Measurements from ENCODE around the gene PSEN2. TPM values are rescaled to one million over a fixed set of nuclear protein-coding genes. Genes with fewer than 3 reads are reported as not detected.

Gene PSEN2
- total RNA-seq (10 to 100 TPM; 24.5 to 57.0 (median 38.3) TPM), polyA plus RNA-seq (10 to 100 TPM in 1 of 3 donors, 1 to 10 TPM in 2; 6.3 to 16.7 (median 8.9) TPM)
- long read RNA-seq, donor 1, partial matches to known transcripts: 0 of 1 reads
- long read RNA-seq, donor 1, other reads (novel, unspliced or antisense): 0 of 1 reads
- long read RNA-seq, donor 2: 0 reads

DNA sequence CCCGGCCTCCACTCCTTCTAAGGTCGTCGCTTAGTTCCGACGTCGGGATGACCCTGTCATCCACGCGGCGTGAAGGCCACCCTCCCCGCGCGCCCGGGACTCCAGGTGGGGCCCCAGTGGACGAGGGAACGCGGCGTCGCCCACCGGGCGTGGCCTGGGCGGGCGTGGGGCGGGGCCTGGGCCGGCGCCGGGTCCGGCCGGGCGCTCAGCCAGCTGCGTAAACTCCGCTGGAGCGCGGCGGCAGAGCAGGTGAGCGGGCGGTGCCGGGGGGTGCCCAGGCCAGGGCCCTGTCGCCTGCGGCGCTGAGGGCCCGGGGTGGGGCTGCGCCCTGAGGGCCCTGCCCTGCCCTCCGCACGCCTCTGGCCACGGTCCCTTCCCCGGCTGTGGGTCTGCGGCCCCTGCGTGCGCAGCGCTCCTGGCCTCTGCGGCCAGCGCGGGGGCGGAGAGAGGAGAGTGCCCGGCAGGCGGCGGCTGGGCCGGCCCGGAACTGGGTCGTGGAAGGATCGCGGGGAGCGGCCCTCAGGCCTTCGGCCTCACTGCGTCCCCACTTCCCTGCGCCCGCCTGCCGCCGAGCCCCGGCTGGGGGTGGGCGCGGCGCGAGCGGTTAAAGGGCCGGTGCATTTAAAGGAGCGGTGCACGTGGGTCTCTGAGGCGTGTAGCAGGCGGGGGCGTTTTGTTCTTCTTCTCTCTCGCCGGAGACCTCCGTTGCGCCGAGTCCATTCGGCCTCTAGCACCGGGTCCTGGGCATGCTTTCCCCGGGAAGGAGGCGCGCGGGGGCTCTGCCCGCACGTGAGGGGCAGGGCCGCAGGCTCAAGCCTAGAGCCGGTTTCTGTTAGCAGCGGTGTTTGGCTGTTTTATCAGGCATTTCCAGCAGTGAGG, at the start of gene PSEN2:
Gene PSEN2 (plus strand): TSS at position 216 of the 879 bp plus-strand sequence. CDS start 11,292 bp downstream, outside the sequence.
- Histone ChIP-seq H3K4me3 (peak within 1 kb of the TSS; percentile 58 to 91 (median 82)), H3K9me3 (no peaks in the 10 kb centered on the region), H3K36me3 (peaks cover 0 to 5% (median 0%) of the 10 kb centered on the region in 6 donors), H3K27me3 (replicated peaks in 1 of 7) (peaks cover 0 to 11% (median 0%) of the 10 kb centered on the region in 7 donors), H3K4me1 (peaks cover 7 to 59% (median 40%) of the 10 kb centered on the region in 6 donors), H3K27ac (peak within 1 kb of the TSS; percentile 61 to 87 (median 78))
- intact Hi-C loops (cut with DNase I; ENCODE audit: low total_unique reads): no loop called here
- TF ChIP-seq, protein P1, sequence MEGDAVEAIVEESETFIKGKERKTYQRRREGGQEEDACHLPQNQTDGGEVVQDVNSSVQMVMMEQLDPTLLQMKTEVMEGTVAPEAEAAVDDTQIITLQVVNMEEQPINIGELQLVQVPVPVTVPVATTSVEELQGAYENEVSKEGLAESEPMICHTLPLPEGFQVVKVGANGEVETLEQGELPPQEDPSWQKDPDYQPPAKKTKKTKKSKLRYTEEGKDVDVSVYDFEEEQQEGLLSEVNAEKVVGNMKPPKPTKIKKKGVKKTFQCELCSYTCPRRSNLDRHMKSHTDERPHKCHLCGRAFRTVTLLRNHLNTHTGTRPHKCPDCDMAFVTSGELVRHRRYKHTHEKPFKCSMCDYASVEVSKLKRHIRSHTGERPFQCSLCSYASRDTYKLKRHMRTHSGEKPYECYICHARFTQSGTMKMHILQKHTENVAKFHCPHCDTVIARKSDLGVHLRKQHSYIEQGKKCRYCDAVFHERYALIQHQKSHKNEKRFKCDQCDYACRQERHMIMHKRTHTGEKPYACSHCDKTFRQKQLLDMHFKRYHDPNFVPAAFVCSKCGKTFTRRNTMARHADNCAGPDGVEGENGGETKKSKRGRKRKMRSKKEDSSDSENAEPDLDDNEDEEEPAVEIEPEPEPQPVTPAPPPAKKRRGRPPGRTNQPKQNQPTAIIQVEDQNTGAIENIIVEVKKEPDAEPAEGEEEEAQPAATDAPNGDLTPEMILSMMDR (IDR thresholded peaks at IDR 0.05 in 8 of 11, conservative IDR thresholded peaks at IDR 0.05 in 3 of 11): peak in 6 of 11 experiments; percentile 16 to 53 (median 34)
- TF ChIP-seq POLR2A (IDR thresholded peaks at IDR 0.05) (no peak), POLR2AphosphoS5 (IDR thresholded peaks at IDR 0.05) (peak; percentile 61 to 79 (median 72))
- peak; percentile 92 for DNase-seq
- WGBS, 5 donors: 1 to 2% (median 1%) methylated on average over 30 to 97 of the region's 97 CpGs

DNA sequence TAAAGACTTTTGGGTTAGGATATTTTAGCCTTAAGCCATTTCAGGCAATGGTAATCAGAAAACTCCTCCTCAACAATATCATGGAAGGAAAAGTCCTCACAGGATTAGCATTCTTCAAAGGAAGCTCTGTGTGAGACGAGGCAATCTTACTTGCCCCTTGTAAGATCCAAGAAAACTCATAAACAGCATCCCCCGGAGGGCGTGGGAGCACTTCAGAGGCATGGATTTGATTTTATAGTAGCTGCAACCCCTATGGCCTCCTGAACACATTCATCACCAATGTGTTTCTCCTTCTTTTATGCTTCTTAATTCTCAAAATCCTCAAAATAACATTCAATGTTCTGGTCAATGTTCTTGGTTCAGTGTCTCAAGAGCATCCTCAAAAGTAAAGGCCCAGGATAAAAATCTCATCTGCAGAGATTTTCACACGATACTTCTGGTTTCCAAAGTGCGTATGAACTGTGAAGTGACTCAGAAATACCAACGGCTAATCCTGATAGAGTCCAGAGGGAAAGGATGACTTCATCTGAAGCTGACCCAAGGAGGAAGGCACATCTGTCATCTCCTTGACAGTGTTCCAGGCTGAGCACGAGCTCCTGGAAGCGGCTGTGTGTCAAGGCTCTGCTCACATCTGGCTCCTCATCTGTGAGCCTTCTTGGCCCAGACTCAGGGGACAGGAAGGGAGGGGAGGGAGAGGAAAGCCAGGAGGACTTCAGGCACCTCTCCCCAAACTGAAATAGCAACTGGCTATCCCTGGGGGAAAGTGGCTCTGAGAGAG, 49.3 kb upstream of the PSEN2 start:
- H3K9me3 ChIP-seq: no peaks in the 10 kb centered on the region
- TF ChIP-seq, protein P1 (IDR thresholded peaks at IDR 0.05 in 8 of 11, conservative IDR thresholded peaks at IDR 0.05 in 3 of 11): no peak
- TF ChIP-seq POLR2AphosphoS5 (IDR thresholded peaks at IDR 0.05) (peak in 2 of 3 donors; percentile 60 to 64), POLR2A (IDR thresholded peaks at IDR 0.05) (no peak)
- no peak for DNase-seq
- intact Hi-C loops (cut with DNase I; ENCODE audit: low total_unique reads): no loop called here
- no peaks in the 10 kb centered on the region for H3K36me3 ChIP-seq
- no peaks in the 10 kb centered on the region for H3K27me3 ChIP-seq (replicated peaks in 1 of 7)
- 50 to 66% (median 59%) methylated on average over 8 of the region's 8 CpGs for WGBS, 5 donors
- H3K27ac ChIP-seq: peak overlapping the region in 6 of 8 donors; percentile 4 to 65 (median 50)
- no peak overlapping the region for H3K4me3 ChIP-seq
- peaks cover 0 to 19% (median 10%) of the 10 kb centered on the region in 6 donors for H3K4me1 ChIP-seq

DNA sequence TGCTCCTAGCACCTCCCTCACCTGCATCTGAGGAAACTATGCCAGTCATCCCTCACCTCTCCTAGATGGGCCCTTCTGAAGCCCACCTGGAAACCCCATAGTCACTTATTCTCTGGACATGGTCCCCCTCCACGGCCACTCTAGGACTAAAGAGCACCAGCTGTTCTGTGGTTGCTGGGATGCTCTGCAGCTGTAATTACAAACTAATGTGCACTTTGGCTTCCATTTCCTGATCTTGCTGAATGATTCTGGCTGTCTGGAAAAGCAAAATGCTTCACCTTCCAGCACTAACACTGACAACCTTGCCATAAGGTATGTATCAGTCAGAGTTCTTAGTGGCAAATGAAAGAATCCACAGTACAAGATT, 48.7 kb upstream of the PSEN2 start:
- peaks cover 0 to 20% (median 10%) of the 10 kb centered on the region in 6 donors for H3K4me1 ChIP-seq
- H3K27me3 ChIP-seq (replicated peaks in 1 of 7): no peaks in the 10 kb centered on the region
- TF ChIP-seq, protein P1 (IDR thresholded peaks at IDR 0.05 in 8 of 11, conservative IDR thresholded peaks at IDR 0.05 in 3 of 11): no peak
- TF ChIP-seq POLR2A (IDR thresholded peaks at IDR 0.05) (no peak), POLR2AphosphoS5 (IDR thresholded peaks at IDR 0.05) (no peak)
- no peak for DNase-seq
- WGBS, 5 donors: 42 to 51% (median 50%) methylated on average over 1 of the region's 1 CpG
- no peaks in the 10 kb centered on the region for H3K36me3 ChIP-seq
- H3K27ac ChIP-seq: peak overlapping the region in 7 of 8 donors; percentile 4 to 65 (median 44)
- intact Hi-C loops (cut with DNase I; ENCODE audit: low total_unique reads): no loop called here
- no peak overlapping the region for H3K4me3 ChIP-seq
- no peaks in the 10 kb centered on the region for H3K9me3 ChIP-seq

Measured in spleen (tissue), 13 donors.